OCI-LY1 (cell line): ENCODE results near the gene SERPIND1.

Experiments used
- CTCF ChIP-seq: fragments of 200-600 bp; sonication (generic), shearing (Covaris generic); IDR thresholded peaks from 2 replicates; pipeline ENCODE4 v1.5.1; 2017; ENCODE audit warnings: mild to moderate bottlenecking, antibody characterized with exemption, low read length, moderate library complexity, mixed read lengths
- EZH2 ChIP-seq: fragments of 200-600 bp; sonication (generic), shearing (Covaris generic); IDR thresholded peaks from 2 replicates; pipeline ENCODE4 v1.8.0; 2017; ENCODE audit warnings: borderline replicate concordance, mixed run types, mild to moderate bottlenecking, antibody characterized with exemption, low read length, moderate library complexity, mixed read lengths

- TF ChIP-seq CTCF (no peak), EZH2 (no peak)
Measured at GRCh38 chr22:20786048-20786447, 12.1 kb downstream of the SERPIND1 start.
